HG03108 (cell line): ENCODE data around the gene SCGB3A2.
"Not testable (repeated sequence)": the region's sequence is repeated elsewhere in the genome, so short reads cannot be mapped to it uniquely, and the experiment has no call there.

Experiments used
- ATAC-seq: cut with Tn5 transposase; IDR thresholded peaks from one replicate; pipeline ENCODE4 v1.9.1; 2021; ENCODE audit warnings: moderate library complexity; ENCODE audit not compliant: unreplicated experiment

SCGB3A2 gene

DNA sequence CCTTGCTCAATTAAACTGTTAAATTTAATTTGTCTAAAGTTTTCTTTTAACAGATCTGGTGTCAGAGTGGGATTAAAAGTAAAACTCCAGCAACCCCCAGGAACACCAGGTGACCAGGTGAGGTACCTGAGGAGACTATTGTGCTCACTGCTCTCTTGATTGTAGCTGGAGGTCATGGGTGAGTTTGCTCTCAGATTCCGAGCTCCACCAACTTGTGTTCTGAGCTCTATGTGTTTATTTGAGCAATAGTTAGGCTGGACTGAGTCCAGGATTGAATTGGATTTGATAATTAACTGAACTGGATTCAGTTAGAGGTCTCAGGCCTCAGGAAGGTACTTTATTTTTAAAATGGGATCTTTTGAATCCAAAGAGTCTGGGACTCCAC, 17.9 kb upstream of the SCGB3A2 start:
- ATAC-seq, result no peak

DNA sequence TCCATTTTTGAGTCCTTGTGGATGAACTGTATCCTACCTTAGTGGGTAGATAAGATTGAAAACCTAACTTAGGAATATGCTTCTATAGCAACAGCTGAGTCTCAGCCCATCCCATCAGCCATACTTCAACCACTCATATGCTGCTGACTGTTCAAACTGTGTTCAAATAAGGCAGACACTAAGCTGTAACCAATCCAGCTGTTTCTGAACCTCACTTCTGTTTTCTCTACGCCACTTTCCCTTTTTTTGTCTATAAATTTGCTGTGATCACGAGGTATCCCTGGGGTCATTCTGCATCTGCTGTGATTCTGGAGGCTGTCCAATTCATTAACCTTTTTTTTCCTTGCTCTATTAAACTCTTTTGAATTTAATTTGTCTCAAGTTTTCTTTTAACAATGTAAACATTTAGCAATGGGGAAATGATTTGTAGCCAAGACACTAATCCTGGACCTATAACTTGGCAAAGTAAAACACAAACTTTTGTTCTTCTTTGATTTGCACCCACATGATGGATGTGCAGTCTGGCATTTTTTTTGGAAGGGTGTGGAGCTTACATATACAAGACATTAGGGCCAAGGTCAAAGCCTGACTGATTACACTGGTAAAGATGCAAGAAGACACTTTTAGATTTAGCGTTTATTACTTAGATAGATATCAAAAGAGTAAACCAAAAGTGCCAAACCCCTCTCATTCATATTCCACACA, 14.9 kb upstream of the SCGB3A2 start:
- no peak for ATAC-seq

DNA sequence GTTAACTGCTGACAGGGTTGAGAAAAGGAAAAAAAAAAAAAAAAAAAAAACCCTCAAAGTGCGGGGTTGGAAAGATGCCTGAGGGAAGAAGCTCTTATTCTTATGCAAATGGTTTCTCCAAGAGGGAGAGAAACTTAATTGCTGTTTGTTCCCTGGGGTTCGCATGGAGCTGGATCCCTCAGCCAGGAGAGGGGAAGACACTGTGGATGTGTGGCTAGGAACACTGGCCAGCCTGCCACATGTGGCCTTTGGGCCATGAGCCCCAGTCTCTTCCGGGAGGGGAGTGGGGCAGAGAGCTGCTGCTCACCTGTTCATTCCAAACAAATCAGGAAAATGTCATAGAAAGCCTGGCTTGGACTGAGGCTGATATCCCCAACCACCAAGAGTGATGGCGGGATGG, 9.4 kb upstream of the SCGB3A2 start:
- ATAC-seq, result no peak

DNA sequence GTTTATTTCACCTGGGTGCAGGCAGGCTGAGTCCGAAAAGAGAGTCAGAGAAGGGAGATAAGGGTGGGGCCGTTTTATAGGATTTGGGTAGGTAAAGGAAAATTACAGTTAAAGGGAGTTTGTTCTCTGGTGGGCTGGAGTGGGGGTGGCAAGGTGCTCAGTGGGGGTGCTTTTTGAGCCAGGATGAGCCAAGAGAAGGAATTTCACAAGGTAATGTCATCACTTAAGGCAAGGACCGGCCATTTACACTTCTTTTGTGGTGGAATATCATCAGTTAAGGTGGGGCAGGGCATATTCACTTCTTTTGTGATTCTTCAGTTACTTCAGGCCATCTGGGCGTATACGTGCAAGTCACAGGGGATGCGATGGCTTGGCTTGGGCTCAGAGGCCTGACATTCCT, 8.6 kb upstream of the SCGB3A2 start:
- not testable (repeated sequence) for ATAC-seq

DNA sequence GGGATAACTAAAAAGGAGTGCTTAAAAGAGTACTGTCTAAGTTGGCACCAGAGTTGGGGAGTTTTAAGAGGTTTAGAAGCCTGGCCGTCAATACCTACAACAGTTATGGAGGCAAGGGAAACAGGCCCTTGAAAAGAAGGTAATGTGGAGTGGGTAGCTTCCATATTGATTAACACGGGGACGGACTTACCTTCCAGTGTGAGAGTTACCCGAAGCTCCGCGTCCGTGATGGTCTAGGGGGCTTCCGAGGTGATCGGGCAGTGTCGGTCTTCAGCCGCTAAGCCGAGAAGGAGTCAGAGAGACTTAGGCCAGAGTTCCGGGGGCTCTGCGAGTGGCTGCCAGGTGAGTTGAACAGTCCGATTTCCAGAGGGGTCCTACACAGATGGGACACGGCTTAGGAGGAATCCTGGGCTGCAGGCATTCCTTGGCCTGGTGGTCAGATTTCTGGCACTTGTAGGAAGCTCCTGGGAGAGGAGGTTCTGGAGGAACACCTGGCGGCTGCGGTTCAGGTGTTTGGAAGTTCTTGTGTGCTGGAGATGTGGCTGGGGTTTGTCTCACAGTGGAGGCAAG, 6.4 kb upstream of the SCGB3A2 start:
- ATAC-seq, result not testable (repeated sequence)

DNA sequence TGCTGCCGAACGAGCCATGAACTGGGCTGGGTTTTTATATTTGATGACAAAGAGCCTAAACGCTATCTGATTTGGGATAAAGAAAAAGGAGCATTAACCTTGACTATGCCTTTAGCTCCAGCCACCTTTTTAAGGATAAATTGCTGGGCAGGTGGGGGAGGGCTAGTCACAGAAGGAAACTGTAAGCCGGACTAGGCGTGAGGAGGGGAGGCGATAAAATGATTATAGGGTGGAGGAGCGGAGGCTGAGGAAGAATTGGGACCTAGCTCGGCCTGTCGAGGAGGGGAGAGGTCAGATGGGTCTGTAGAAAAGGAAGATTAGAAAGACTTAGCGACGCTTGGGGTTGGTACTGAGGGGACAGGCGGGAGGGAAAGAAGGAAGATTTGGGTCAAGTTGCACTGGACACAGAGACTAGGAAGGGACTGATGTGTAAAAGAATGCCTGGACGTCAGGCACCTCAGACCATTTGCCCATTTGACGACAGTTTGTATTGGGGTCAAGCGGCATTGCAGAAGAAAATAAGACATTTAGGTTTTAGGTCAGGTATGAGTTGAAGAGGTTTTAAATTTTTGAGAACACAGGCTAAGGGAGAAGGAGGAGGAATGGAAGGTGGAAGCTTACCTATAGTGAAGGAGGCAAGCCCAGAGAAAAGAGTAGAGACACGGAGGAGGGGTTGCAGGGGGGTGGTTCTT, 5.6 kb upstream of the SCGB3A2 start:
- not testable (repeated sequence) for ATAC-seq

DNA sequence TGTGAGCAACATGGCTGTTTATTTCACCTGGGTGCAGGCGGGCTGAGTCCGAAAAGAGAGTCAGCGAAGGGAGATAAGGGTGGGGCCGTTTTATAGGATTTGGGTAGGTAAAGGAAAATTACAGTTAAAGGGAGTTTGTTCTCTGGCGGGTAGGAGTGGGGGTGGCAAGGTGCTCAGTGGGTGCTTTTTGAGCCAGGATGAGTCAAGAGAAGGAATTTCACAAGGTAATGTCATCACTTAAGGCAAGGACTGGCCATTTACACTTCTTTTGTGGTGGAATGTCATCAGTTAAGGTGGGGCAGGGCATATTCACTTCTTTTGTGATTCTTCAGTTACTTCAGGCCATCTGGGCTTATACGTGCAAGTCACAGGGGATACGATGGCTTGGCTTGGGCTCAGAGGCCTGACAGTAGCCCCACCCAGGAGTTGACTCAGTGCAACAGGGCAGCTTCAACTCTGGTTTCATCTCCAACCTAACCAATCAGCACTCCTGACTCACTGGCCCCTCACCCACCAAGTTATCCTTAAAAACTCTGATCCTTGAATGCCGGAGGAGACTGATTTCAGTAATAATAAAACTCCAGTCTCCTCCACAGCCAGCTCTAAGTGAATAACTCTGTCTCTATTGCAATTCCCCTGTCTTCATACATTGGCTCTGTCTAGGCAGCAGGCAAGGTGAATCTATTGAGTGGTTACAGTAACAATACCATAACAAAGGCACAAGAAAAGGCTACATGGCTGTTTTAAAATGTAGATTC, 4.2 kb upstream of the SCGB3A2 start:
- not testable (repeated sequence) for ATAC-seq

DNA sequence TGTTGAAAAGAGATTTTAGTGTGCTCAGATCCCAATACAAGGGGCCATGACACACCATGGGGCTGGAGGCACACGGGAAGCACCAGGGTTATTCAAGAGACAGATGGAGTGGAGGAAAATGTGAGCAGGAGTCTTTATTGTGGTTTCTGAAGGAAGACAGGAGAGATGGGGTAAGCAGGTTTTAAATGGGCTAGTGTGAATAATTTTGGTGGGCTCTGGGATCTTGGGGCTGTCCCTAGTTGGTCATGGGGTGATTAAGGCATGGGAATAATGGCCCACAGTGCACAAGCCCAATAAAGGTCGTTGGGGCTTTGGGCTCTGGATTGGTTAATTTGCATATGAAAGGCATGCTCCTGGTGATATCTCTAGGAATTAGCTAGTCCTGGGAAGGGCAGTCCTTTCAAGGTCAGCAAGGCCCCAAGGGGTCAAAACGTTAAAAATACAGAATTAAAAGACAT, 3.6 kb upstream of the SCGB3A2 start:
- ATAC-seq, result no peak

DNA sequence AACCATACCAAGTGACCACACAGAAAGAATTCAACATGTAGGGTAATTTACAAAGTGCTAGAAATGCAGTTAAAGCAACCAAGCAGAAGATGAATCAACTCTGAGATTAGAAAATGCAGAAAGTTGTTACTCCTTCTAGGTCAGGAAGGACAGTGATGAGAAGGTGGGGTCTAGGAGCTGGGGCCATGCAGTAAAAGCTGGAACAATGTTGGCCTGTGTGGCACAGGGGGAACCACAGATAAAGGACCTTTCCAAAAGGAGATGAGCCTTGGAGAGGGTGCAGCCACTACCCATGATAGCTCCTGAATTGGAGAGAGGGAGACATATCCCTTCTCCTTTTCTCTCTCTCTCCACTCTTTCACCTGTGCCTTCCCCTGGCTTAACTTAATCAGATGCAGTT, 2.4 kb upstream of the SCGB3A2 start:
- ATAC-seq, result no peak

DNA sequence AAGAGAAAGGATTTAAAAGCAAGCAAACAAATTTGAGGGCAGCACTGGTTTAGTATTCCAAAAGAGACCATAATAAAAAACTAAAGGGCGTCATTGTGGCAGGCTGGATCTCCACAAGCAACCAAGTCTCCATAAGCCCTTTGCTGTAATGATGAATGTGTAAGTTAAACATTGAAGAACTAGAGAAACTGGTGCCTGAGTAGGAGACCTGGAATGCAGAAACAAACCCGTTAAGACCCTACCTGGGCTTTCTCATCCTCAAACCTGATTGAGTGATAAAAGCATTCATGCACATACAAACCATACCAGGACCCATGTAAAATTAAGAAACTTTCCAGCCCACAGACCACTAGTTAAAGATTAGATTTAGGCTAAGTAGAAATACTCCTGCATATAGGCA, 1.9 kb upstream of the SCGB3A2 start:
- ATAC-seq, result no peak

DNA sequence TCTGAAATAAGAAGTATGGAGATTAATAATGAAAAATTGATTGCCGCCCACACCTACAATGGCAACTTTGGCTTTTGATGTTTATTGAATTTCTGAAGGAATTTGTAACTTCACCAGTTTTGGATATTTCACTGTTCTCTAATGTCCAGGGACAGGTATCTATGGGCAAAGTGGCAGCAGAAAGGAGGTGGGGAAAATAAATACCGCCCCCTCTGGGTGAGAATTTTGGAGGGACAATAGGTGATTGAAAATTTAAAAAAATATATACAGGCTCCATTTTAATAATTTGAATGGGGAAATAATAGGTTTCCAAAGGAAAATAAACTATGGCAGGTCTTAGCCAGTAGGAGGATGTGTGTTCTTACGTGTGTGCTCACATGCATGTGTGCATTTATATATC, 1.3 kb downstream of the SCGB3A2 start:
- ATAC-seq, result no peak

DNA sequence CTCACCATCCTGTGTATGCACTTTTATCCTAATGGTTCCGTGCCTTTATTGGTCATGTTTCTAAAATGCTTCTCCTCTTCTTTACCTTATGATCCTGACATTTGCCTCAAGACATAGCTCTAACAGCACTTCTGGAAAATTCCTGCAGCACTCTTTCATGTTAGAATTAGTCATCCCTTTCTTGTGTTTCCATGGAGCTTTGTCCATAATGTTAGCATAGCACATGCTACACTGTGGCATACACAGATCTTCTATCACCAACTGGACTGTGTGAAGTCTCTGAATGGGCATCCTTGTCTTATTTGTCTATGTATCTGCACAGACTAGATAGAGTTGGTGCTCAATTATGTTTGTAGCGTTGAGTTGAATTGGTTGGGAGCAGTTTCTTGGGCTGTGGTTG, 2.0 kb downstream of the SCGB3A2 start:
- no peak for ATAC-seq

DNA sequence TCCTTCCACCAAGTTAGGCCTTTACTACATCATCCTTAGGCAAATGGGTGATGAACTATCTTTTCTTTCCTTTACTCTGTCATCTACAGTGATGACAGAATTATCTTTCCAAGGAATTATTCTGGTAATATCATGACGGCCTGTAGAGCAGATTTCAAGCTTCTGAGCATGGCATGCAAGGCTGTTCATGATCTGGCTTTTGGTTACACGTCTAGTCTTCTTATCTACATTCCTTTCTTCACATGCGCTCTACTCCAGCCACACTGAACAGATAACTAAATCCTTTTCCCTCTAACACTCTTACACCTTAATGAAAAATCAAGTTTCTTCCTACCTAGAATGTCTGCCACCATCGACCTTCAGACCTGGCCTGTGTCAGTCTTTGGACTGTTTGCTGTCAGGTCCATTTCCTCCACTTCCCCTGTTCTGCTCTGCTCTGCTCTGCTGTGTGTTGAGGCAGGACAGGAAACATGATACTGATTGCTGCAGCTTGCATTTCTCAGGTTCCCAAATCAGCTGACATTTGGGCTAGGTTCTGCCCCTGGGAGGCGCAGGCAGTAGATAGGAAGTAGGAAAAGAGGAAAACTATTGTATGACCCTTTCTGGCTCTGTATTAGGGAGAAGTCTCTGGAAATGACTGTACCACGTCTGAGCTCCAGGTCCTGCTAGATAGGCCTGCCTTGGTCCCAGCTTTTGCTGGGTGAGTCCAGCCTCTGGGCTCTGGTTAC, 4.2 kb downstream of the SCGB3A2 start:
- no peak for ATAC-seq

DNA sequence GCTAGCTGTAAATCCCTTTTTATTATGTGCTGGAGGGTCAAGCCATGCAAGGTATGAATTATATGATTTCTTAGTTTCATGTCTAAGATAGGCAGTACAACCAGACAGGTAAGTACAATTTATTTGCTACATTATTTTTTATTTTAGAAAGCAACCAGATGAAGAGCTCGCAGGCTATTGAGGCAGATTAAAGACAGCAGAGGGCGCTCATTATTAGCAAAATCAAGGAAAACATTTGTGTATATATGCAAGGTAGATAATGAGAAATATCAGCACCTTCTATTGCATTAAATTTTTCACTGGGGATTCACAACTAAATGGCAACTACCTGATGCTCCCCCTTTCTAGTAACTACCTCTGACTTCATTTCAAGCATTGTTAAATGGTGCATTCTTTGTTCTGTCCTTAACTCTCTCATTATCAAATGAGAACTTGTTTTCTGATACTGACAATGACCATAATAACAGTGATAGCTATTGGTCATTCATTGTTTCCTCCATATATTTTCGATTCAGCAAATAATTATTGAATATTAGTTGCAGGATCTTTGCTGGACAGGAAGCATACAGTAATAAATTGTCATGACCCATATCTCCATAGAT, 8.6 kb downstream of the SCGB3A2 start:
- no peak for ATAC-seq

DNA sequence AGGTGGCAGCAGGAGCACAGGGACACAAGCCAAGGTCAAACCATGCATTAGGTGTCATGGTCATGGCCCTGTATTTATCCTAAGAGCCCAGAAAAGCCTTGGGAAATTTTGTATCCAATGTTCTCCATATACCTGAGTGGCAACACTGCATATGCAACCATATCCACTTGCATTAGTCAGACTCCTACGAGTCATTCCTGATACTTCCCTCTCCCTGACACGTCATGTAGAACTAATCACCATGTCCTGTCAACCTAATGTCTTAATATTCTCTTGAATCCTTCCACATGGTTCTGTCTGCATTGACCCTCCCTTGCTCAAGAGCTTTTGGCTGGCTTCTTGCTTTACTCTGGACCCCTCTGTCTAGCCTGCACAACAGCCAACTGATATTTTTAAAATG, 9.4 kb downstream of the SCGB3A2 start:
- ATAC-seq, result no peak

DNA sequence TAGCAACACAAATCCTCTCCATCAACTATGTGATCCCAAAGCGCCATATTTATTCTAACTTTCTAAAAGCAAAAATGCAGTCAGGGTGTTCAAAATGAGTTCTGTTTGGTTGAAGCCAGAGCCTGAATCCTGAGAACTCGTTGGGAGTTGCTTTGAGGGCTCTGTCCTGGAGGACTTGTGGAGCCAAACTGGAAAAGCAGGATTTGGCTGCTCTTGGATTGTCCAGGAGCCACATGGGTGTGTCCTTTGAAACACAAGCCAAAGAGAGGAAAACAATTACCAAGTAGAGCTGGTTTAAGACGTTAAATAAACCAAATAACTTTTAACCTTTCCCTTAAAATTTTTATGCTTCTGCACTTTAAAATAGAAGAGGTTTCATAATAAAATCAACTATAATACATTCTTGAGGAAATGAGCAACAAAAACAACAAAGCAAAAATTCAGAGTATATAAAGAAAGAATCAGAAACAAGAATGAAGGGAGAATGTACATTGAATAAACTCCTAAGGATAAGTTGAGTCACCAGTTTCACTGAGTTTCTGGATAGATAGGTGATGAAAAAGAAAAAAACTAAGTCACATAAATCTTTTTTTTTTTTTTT, 14.3 kb downstream of the SCGB3A2 start:
- no peak for ATAC-seq

DNA sequence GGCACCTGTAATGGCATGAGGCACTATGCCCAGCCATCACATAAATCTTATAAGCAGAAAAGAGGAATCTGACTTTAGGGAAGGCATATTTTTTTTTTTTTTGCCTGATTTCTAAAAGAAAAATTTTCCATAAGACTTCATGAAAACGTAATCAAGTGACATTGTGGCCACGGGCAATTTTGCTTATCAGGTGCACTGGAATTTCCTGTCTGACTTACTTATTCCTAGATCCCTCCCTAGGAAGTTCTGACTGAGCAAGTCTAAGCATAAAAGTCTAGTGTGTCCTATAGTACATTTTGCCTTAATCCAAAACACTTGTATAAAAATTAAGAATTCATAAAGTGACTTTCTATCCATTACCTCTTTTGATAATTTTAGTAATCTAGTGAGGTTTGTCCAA, 15.3 kb downstream of the SCGB3A2 start:
- ATAC-seq, result no peak

DNA sequence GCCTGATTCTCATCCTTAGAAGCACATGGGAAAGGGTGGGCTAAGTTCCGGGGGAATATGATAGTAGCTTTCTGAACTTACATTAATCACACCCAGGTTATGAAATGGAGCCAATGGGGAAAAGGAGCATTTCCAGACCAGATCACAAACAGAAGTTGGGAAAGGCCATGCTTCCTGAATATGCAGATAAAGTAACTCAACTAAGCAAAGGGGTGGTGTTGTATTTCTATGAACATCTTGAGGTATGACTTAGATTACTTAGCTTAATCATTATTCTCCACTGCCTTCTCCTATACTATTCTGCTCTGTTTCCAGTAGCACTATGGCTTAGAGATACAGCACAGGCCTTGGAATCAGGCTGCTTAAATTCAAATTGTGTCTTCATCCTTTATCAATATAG, 17.4 kb downstream of the SCGB3A2 start:
- ATAC-seq, result no peak

DNA sequence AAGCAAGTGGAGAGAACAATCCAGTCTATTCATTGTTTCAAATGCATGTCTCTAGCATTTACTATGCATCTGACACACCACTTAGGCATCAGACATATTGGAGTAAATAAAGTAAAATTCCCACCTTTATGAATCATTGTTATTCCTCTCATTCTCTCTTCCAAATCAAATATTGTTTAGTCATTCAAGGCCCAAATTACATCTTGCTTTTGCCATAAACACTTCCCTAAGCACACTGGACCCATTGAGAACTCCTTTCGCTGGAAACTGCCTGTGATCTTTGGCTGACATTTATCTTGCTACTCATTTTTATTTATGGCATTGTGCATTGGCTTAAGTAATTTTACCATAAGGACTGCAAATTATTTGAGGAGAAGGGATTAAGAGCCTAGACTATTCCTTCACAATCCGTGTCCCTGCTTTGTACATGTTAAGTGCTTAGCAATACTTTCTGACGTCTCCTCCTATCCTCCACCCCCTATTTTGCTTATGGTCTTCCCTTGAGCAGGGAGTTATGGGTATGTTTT, 20.4 kb downstream of the SCGB3A2 start:
- ATAC-seq, result no peak

DNA sequence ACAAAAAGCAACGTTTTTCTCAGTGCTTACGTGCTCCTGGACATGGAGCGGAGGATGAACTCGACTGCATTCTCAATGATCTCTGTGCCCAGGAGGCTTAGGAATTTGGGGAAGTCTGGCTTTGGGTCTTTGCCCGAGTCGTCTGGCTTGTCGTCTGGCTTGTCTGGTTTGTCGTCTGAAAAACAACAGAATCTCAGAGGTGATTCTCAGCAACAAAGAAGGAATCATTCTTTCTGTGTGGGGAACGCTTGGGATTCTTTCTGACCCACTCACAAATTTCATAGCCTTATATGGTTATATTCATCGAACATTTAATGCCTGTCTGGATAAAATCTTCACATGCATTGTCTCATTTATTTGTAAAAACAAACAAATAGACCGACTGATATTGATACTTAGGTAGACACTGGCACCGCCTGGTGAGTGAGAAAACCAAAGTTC, 23.1 kb downstream of the SCGB3A2 start:
- no peak for ATAC-seq
